ENCODE results near the gene CHST10.
"Not testable (repeated sequence)": the region's sequence is repeated elsewhere in the genome, so short reads cannot be mapped to it uniquely, and the experiment has no call there.

The CHST10 gene

DNA sequence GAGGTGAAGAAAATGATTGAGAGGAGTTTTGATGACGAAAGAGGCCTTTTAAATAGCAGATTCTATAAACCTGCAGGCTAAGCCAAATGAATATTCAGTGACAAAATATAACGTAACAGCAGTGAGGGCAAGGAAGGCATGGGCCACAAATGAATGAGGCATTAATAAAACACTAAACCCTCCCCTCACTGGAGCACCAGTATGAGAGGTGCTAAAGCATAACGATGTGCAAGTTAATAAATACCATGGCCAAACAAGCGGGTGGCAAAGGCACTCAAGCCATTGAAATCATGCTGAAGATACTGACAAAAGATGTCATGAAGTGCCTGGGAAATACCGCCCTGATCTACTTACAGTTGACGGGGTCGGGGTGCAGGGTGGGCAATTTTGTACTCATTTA lies 64.9 kb downstream of the CHST10 start:
- H3K4me3 ChIP-seq (ENCODE audit: low read depth, low read length) = no peak overlapping the region
- DNase-seq (ENCODE audit: low read depth) = no peak

DNA sequence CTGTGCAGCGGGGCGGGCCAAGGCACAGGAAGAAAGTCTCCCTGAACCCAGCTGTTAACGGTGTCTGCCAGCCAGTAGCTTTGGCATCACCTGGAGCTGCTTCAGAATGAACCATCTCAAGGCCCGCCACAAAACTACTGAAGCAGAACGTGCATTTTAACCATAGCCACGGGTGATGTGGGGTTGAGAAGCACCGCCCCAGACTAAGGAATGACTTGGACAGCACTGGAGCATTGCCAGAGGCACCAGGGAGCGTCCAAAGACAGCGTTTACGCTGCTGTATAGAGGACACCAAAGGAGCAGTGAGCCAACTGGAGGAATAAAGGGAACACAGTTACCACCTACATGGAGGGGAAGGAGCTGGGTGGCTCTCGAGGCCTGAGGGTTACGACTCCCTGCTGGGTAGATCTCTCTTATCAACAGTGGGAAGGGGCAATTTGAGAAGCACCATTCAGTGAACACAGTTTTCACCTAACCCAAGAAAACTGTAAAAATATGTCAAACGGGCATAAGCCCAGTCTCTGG lies 66.7 kb downstream of the CHST10 start:
- DNase-seq (ENCODE audit: low read depth) = no peak
- H3K4me3 ChIP-seq (ENCODE audit: low read depth, low read length) = no peak overlapping the region

DNA sequence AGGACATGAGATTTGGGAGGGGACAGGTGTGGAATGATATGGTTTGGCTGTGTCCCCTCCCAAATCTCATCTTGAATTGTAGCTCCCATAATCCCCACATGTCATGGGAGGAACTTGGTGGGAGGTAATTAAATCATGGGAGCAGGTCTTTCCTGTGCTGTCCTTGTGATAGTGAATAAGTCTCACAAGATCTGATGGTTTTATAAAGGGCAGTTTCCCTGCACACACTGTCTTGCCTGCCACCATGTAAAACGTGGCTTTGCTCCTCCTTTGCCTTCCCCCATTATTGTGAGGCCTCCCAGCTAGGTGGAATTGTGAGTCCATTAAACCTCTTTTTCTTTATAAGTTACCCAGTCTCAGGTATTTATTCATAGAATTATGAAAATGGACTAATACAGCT lies 72.3 kb downstream of the CHST10 start:
- not testable (repeated sequence) for H3K4me3 ChIP-seq (ENCODE audit: low read depth, low read length); DNase-seq (ENCODE audit: low read depth)

DNA sequence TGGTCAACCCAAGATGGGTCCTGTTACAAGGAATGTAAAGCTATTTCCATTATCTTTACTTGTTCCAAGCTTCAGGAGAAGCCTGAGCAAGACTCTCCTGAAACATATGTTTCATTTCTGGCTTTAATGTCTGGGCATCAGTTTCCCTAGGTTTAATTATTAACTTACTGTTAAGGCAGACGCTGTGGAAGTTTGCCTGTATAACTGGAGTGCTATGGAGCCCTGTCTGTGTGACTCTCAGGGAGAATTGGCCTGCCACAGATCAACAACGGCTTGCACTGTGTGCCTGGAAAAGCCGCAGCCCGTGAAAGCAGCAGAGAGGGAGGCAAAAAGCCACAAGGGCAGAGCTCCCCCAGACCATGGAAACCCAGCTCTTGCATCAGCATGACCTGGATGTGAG lies 73.0 kb downstream of the CHST10 start:
- no peak overlapping the region for H3K4me3 ChIP-seq (ENCODE audit: low read depth, low read length)
- DNase-seq (ENCODE audit: low read depth) = no peak

DNA sequence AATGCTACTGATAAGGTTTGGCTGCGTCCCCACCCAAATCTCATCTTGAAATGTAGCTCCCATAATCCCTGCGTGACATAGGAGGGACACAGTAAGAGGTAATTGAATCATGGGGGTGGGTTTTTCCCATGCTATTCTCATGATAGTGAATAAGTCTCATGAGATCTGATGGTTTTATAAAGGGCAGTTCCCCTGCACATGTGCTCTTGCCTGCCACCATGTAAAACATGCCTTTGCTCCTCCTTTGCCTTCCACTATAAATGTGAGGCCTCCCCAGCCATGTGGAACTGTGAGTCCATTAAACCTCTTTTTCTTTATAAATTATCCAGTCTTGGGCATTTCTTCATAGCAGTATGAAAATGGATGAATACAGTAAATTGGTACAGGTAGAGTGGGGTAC lies 75.0 kb downstream of the CHST10 start:
- DNase-seq (ENCODE audit: low read depth); H3K4me3 ChIP-seq (ENCODE audit: low read depth, low read length): not testable (repeated sequence)
